Endodermal cell (in vitro differentiated cells): Measurements from ENCODE around the gene PPAT. TPM values are rescaled to one million over a fixed set of nuclear protein-coding genes. Genes with fewer than 3 reads are reported as not detected.
"Not testable (repeated sequence)": the region's sequence is repeated elsewhere in the genome, so short reads cannot be mapped to it uniquely, and the experiment has no call there.

Experiments used
- DNase-seq: peaks from one replicate; pipeline ENCODE4 v3.0.0-alpha.2; 2017
- H3K27ac ChIP-seq: 2 replicates; pipeline ENCODE4 v1.5.1; 2013; ENCODE audit warnings: mild to moderate bottlenecking, low read depth, low read length, moderate library complexity
- H3K27me3 ChIP-seq: 2 replicates; pipeline ENCODE4 v1.6.1; 2013; ENCODE audit warnings: mild to moderate bottlenecking, low read length, moderate library complexity; ENCODE audit not compliant: insufficient read depth, control insufficient read depth, poor library complexity, severe bottlenecking
- H3K36me3 ChIP-seq: 2 replicates; pipeline ENCODE4 v1.7.0; 2013; ENCODE audit warnings: mild to moderate bottlenecking, low read length, moderate library complexity; ENCODE audit not compliant: control insufficient read depth, insufficient read depth
- H3K4me1 ChIP-seq: one replicate; pipeline ENCODE4 v1.7.0; 2013; ENCODE audit warnings: low read length; ENCODE audit not compliant: control insufficient read depth, insufficient read depth
- H3K4me3 ChIP-seq: 2 replicates; pipeline ENCODE4 v1.5.1; 2013; ENCODE audit warnings: mild to moderate bottlenecking, low read length, moderate library complexity
- H3K9ac ChIP-seq: 2 replicates; pipeline ENCODE4 v1.6.1; 2013; ENCODE audit warnings: mild to moderate bottlenecking, low read length, moderate library complexity; ENCODE audit not compliant: poor library complexity, severe bottlenecking; ENCODE audit errors: extremely low read depth
- H3K9me3 ChIP-seq: 2 replicates; pipeline ENCODE4 v1.6.1; 2013; ENCODE audit warnings: mild to moderate bottlenecking, low read length, moderate library complexity; ENCODE audit not compliant: control insufficient read depth
- H3K27ac Mint-ChIP-seq: 2 replicates; pipeline ENCODE4 v1.8.0; 2020; ENCODE audit warnings: mixed read lengths
- H3K27me3 Mint-ChIP-seq: 2 replicates; pipeline ENCODE4 v1.8.0; 2021; ENCODE audit warnings: mild to moderate bottlenecking, mixed read lengths; ENCODE audit not compliant: insufficient read depth
- H3K36me3 Mint-ChIP-seq: 2 replicates; pipeline ENCODE4 v1.8.0; 2020; ENCODE audit warnings: low read depth, mixed read lengths
- H3K4me1 Mint-ChIP-seq: 2 replicates; pipeline ENCODE4 v1.8.0; 2020; ENCODE audit warnings: mixed read lengths
- H3K4me3 Mint-ChIP-seq: 2 replicates; pipeline ENCODE4 v1.8.0; 2020; ENCODE audit warnings: mild to moderate bottlenecking, moderate library complexity, mixed read lengths
- H3K9me3 Mint-ChIP-seq: 2 replicates; pipeline ENCODE4 v1.8.0; 2020; ENCODE audit warnings: mild to moderate bottlenecking, mixed read lengths
- WGBS, 2 experiments: methylation state at CpG; one replicate each; pipeline versions ENCODE4 v1.1.5 to v1.1.7; 2013; ENCODE audit warnings: missing lambda C conversion rate in 2 of 2, mixed read lengths in 1 of 2; ENCODE audit not compliant: insufficient coverage in 1 of 2, insufficient read length in 1 of 2; 5-methylcytosine and 5-hydroxymethylcytosine counted together
- total RNA-seq, 2 donors: library from RNA; stranded (reverse); fragmentation: NEBNext Ultra II Directional in 1 of 2; extraction: Animal tissue kit (Norgen Biotek cat#: 25700) in 1 of 2; gene quantifications; 2 replicates in 1 of 2; 3 replicates in 1 of 2; pipeline ENCODE4 v1.2.1, GENCODE V29; 2021
- TF ChIP-seq, protein P1 (sequence below): fragments of 200-600 bp; sonication (generic); conservative IDR thresholded peaks from 2 replicates; pipeline ENCODE4 v1.5.0; 2021; ENCODE audit warnings: antibody characterized with exemption, mild to moderate bottlenecking

Gene PPAT
- total RNA-seq, 2 donors from 2014 or later: 51.3 to 63.0 TPM

GRCh38 chr4:56371426-56372220, 63.8 kb downstream of the PPAT start:
- WGBS, 2 experiments: 89 to 90% methylated on average over 5 to 8 of the region's 8 CpGs
- H3K4me1 ChIP-seq: no peaks in the 10 kb centered on the region
- no peak overlapping the region for H3K27ac ChIP-seq
- TF ChIP-seq, protein P1, sequence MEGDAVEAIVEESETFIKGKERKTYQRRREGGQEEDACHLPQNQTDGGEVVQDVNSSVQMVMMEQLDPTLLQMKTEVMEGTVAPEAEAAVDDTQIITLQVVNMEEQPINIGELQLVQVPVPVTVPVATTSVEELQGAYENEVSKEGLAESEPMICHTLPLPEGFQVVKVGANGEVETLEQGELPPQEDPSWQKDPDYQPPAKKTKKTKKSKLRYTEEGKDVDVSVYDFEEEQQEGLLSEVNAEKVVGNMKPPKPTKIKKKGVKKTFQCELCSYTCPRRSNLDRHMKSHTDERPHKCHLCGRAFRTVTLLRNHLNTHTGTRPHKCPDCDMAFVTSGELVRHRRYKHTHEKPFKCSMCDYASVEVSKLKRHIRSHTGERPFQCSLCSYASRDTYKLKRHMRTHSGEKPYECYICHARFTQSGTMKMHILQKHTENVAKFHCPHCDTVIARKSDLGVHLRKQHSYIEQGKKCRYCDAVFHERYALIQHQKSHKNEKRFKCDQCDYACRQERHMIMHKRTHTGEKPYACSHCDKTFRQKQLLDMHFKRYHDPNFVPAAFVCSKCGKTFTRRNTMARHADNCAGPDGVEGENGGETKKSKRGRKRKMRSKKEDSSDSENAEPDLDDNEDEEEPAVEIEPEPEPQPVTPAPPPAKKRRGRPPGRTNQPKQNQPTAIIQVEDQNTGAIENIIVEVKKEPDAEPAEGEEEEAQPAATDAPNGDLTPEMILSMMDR: no peak
- H3K4me1 Mint-ChIP-seq: peaks cover 11% of the 10 kb centered on the region
- DNase-seq: no peak
- peaks cover 45% of the 10 kb centered on the region for H3K36me3 Mint-ChIP-seq
- H3K36me3 ChIP-seq: peaks cover 29% of the 10 kb centered on the region
- H3K4me3 Mint-ChIP-seq: no peak overlapping the region
- H3K9me3 ChIP-seq: peaks cover 18% of the 10 kb centered on the region
- H3K27me3 Mint-ChIP-seq: no peaks in the 10 kb centered on the region
- H3K9me3 Mint-ChIP-seq: peaks cover 14% of the 10 kb centered on the region
- no peak overlapping the region for H3K9ac ChIP-seq
- no peak overlapping the region for H3K27ac Mint-ChIP-seq
- no peak overlapping the region for H3K4me3 ChIP-seq
- no peaks in the 10 kb centered on the region for H3K27me3 ChIP-seq

DNA sequence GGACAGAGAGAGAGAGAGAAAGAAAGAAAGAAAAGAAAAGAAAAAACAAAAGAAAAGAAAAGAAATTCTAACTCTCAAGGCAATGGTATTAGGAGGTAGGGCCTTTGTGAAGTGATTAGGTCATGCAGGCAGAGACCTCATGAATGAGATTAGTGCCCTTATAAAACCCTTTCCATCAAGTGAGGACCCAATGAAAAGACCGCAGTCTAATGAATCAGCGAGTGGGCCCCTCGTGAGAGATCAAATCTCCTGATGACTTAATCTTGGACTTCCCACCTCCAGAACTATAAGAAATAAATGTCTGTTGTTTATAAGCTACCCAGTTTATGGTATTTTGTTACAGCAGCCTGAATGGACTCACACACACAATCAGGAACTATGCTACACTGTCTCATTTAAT, 65.0 kb downstream of the PPAT start:
- no peaks in the 10 kb centered on the region for H3K27me3 Mint-ChIP-seq
- no peak overlapping the region for H3K4me3 Mint-ChIP-seq
- Histone ChIP-seq H3K27me3 (no peaks in the 10 kb centered on the region), H3K36me3 (peaks cover 26% of the 10 kb centered on the region), H3K4me1 (no peaks in the 10 kb centered on the region), H3K4me3 (no peak overlapping the region), H3K9ac (no peak overlapping the region), H3K27ac (no peak overlapping the region), H3K9me3 (peaks cover 14% of the 10 kb centered on the region)
- H3K9me3 Mint-ChIP-seq: peaks cover 17% of the 10 kb centered on the region
- 91% methylated on average over 3 of the region's 3 CpGs; no CpG with 5 or more reads in 1 of the 2 experiments for WGBS, 2 experiments
- peaks cover 8% of the 10 kb centered on the region for H3K4me1 Mint-ChIP-seq
- peaks cover 38% of the 10 kb centered on the region for H3K36me3 Mint-ChIP-seq
- H3K27ac Mint-ChIP-seq: no peak overlapping the region
- TF ChIP-seq, protein P1: no peak
- no peak for DNase-seq

- H3K4me1 Mint-ChIP-seq, DNase-seq, H3K27me3 Mint-ChIP-seq, H3K27me3 ChIP-seq, H3K4me3 Mint-ChIP-seq, H3K4me3 ChIP-seq, H3K4me1 ChIP-seq, H3K27ac Mint-ChIP-seq, H3K9ac ChIP-seq, H3K27ac ChIP-seq: not testable (repeated sequence)
- H3K9me3 Mint-ChIP-seq: peaks cover 61% of the 10 kb centered on the region
- H3K9me3 ChIP-seq: peaks cover 31% of the 10 kb centered on the region
- H3K36me3 ChIP-seq: peaks cover 14% of the 10 kb centered on the region
- 90 to 96% methylated on average over 10 to 12 of the region's 12 CpGs for whole genome bisulfite sequencing, 2 experiments
- peaks cover 65% of the 10 kb centered on the region for H3K36me3 Mint-ChIP-seq
These were observed 72.4 kb downstream of the PPAT start for GRCh38 chr4:56362981-56363380.
